Breast epithelium (tissue), 4 donors: Measurements from ENCODE around the gene CXCL16. TPM values are rescaled to one million over a fixed set of nuclear protein-coding genes. Genes with fewer than 3 reads are reported as not detected.

ENCODE experiments used
- DNase-seq, 2 donors: peaks; one replicate each; pipeline ENCODE4 v3.0.0-alpha.2; 2019; ENCODE audit warnings: low spot score in 2 of 2
- H3K27ac ChIP-seq, 2 donors: fragments of 200-600 bp; sonication (generic) in 1 of 2; one replicate each; pipeline ENCODE4 v1.5.1; 2016 to 2019; ENCODE audit warnings: mild to moderate bottlenecking in 1 of 2
- H3K27me3 ChIP-seq, 2 donors: fragments of 200-600 bp; sonication (generic) in 1 of 2; one replicate each; pipeline versions ENCODE4 v1.5.1 to v1.6.0; 2017 to 2019; ENCODE audit warnings: control low read depth in 1 of 2, mild to moderate bottlenecking in 1 of 2
- H3K36me3 ChIP-seq: fragments of 200-600 bp; one replicate; pipeline ENCODE4 v1.5.1; 2019
- H3K4me1 ChIP-seq, 2 donors: fragments of 200-600 bp; sonication (generic); one replicate each; pipeline ENCODE4 v1.5.1; 2016 to 2019; ENCODE audit warnings: control low read depth in 1 of 2
- H3K4me3 ChIP-seq, 3 donors: fragments of 200-600 bp; sonication (generic); 1 replicate in 2 of 3; 2 replicates in 1 of 3; pipeline ENCODE4 v1.5.1; 2016 to 2019; ENCODE audit warnings: mild to moderate bottlenecking in 3 of 3, moderate library complexity in 2 of 3
- H3K9me3 ChIP-seq, 2 donors: fragments of 200-600 bp; sonication (generic) in 1 of 2; one replicate each; pipeline ENCODE4 v1.5.1; 2016 to 2019; ENCODE audit warnings: control low read depth in 1 of 2
- POLR2A ChIP-seq: fragments of 450-650 bp; IDR thresholded peaks from one replicate; pipeline ENCODE4 v1.6.1; 2016; ENCODE audit warnings: antibody characterized with exemption, mild to moderate bottlenecking, moderate library complexity
- POLR2AphosphoS5 ChIP-seq, 3 donors: sonication (generic); formaldehyde crosslinking; IDR thresholded peaks; one replicate each; pipeline ENCODE4 v1.6.1; 2017; ENCODE audit warnings: antibody characterized with exemption in 3 of 3
- intact Hi-C: fragments of 100-400 bp; cut with DNase I; formaldehyde crosslinking; loops from one replicate; pipeline ENCODE4 v1.15.1; 2023; ENCODE audit warnings: low total_unique reads
- total RNA-seq, 3 donors: library from RNA; depleted of rRNA; stranded (reverse); fragments of >200 nt; gene quantifications; one replicate each; pipeline ENCODE4 v1.1.0, GENCODE V29; 2016
- TF ChIP-seq, protein P1 (sequence below), 3 donors: fragments of 450-650 bp; IDR thresholded peaks; one replicate each; pipeline ENCODE4 v1.5.1; 2016 to 2017; ENCODE audit warnings: antibody characterized with exemption in 3 of 3, mild to moderate bottlenecking in 3 of 3, moderate library complexity in 3 of 3

Gene CXCL16
- total RNA-seq, 3 donors from 2014 or later: 13.8 to 25.8 (median 18.6) TPM

DNA sequence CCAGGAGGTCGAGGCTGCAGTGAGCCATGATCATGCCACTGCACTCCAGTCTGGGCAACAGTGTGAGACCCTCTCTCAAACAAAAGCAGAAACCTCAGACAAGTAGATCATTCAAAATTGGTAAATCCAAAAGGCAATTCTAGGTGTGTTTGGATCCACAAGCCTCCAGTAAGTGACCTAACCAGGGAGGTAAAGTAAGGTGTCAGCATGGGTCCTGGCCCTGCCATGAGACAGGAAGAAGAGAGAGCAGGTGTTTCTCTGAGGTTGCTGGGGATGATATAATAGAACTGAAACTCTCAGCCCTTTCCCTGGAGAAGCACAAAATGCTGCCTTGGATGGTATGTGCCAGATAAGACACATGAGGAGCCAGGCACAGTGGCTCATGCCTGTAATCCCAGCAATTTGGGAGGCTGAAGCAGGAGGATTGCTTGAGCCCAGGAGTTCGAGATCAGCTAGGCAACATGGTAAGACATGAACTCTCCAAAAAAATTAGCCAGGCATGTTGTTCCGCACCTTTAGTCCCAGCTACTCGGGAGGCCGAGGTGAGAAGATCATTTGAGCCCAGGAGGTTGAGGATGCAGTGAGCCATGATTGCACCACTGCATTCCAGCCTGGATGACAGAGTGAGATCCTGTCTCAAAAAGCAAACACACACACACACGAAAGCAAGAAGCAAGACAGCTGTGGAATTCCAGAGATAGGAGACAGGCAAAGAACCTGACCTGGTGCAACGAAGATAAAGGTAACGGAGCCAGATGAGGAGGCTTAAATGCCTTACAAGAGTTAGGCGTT is 38.4 kb upstream of the CXCL16 start:
- no peaks in the 10 kb centered on the region for H3K9me3 ChIP-seq
- no peak overlapping the region for H3K27ac ChIP-seq
- peaks cover 4 to 9% of the 10 kb centered on the region in 2 donors for H3K27me3 ChIP-seq
- H3K36me3 ChIP-seq: no peaks in the 10 kb centered on the region
- no peak for DNase-seq
- no peak overlapping the region for H3K4me3 ChIP-seq
- TF ChIP-seq POLR2A (no peak), POLR2AphosphoS5 (IDR thresholded peaks at IDR 0.05) (no peak)
- TF ChIP-seq, protein P1, sequence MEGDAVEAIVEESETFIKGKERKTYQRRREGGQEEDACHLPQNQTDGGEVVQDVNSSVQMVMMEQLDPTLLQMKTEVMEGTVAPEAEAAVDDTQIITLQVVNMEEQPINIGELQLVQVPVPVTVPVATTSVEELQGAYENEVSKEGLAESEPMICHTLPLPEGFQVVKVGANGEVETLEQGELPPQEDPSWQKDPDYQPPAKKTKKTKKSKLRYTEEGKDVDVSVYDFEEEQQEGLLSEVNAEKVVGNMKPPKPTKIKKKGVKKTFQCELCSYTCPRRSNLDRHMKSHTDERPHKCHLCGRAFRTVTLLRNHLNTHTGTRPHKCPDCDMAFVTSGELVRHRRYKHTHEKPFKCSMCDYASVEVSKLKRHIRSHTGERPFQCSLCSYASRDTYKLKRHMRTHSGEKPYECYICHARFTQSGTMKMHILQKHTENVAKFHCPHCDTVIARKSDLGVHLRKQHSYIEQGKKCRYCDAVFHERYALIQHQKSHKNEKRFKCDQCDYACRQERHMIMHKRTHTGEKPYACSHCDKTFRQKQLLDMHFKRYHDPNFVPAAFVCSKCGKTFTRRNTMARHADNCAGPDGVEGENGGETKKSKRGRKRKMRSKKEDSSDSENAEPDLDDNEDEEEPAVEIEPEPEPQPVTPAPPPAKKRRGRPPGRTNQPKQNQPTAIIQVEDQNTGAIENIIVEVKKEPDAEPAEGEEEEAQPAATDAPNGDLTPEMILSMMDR (IDR thresholded peaks at IDR 0.05): no peak
- intact Hi-C loops: no loop called here
- H3K4me1 ChIP-seq: no peaks in the 10 kb centered on the region

DNA sequence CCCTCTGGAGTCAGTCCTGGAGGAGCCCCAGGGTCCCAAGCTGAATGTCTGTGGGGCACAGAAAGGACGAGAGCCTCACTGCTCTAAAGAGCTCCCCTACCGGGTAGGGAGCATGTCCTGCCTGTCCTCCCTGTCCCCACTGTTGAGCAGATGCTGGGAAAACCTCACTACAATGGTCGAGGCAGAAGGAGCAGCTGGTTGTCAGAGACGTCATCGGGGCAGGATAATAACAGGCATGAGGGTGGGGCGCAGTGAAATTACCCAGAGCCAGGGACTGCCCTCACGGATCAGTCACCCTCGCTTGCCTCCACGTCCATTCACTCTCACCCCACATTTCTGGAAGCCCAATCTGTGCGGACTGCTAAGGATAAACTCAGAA is 32.5 kb upstream of the CXCL16 start:
- H3K4me1 ChIP-seq: no peaks in the 10 kb centered on the region
- no peaks in the 10 kb centered on the region for H3K36me3 ChIP-seq
- H3K27ac ChIP-seq: no peak overlapping the region
- H3K27me3 ChIP-seq: no peaks in the 10 kb centered on the region
- intact Hi-C loops: no loop called here
- TF ChIP-seq, protein P1 (IDR thresholded peaks at IDR 0.05): no peak
- TF ChIP-seq POLR2A (no peak), POLR2AphosphoS5 (IDR thresholded peaks at IDR 0.05) (no peak)
- DNase-seq: no peak
- H3K9me3 ChIP-seq: no peaks in the 10 kb centered on the region
- H3K4me3 ChIP-seq: no peak overlapping the region

DNA sequence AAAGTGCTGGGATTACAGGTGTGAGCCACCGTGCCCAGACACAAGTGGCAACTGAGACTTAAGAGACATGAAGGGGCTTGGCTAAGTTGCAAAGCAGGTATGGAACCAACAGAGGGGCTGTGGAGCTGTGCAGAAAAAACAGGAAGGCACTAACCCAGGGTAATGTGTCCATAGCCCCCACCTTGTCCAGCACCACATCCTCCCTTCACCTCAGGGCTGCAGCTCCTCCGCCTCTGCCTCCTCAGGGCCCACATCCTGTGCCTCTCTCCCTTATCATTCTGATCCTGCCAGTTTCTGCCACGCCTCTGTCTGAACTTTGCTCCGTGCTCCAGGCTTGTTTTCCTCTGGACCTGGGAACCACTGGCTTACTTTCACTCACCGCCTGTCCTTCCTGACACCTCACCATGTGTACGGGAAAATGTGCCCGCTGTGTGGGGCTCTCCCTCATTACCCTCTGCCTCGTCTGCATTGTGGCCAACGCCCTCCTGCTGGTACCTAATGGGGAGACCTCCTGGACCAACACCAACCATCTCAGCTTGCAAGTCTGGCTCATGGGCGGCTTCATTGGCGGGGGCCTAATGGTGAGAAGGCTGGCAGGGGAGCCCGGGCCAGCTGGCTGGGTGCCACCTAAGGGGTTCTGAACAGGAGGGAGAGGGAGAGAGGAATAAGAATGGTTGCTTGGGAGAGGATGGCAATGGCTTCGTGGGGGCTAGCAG is 31.9 kb upstream of the CXCL16 start, which contains the start of gene TM4SF5:
Gene TM4SF5, plus strand, starts transcription at position 368 of the 716 bp plus-strand sequence. Its CDS starts 37 bp downstream, at position 405.
- Histone ChIP-seq H3K36me3 (no peaks in the 10 kb centered on the region), H3K27ac (no peak within 1 kb of the TSS), H3K9me3 (no peaks in the 10 kb centered on the region), H3K4me1 (no peaks in the 10 kb centered on the region), H3K4me3 (no peak within 1 kb of the TSS), H3K27me3 (no peaks in the 10 kb centered on the region)
- TF ChIP-seq, protein P1 (IDR thresholded peaks at IDR 0.05): no peak
- TF ChIP-seq POLR2A: no peak
- TF ChIP-seq POLR2AphosphoS5 (IDR thresholded peaks at IDR 0.05): no peak
- no peak for DNase-seq
- intact Hi-C loops: no loop called here

DNA sequence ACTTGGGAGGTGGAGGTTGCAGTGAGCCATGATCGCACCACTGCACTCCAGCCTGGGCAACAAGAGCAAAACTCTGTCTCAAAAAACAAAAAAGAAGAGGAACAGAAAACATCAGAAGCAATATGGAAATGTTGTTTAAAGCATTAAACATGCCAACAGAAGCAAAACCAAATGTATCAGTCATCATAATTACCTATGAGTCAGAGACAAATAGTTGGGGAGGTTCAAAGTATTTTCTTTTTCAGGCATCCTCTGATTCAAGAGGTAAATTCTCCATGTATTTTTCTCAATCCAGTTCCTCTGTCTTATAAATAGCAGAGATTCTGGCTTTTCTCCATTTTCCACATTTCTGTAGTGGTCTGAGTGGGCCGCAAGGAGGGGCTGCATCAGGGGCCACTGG is 29.9 kb upstream of the CXCL16 start:
- intact Hi-C loops: no loop called here
- no peaks in the 10 kb centered on the region for H3K9me3 ChIP-seq

More for the DNA sequence above, 29.9 kb upstream of the CXCL16 start:
- H3K27ac ChIP-seq: no peak overlapping the region
- H3K4me3 ChIP-seq: no peak overlapping the region
- TF ChIP-seq POLR2AphosphoS5 (IDR thresholded peaks at IDR 0.05): no peak
- TF ChIP-seq, protein P1 (IDR thresholded peaks at IDR 0.05): no peak
- TF ChIP-seq POLR2A: no peak
- no peaks in the 10 kb centered on the region for H3K4me1 ChIP-seq
- H3K27me3 ChIP-seq: no peaks in the 10 kb centered on the region
- no peaks in the 10 kb centered on the region for H3K36me3 ChIP-seq
- DNase-seq: no peak
